HG02759 (cell line): Measurements from ENCODE around the gene PAH.

Experiments used
- ATAC-seq: cut with Tn5 transposase; IDR thresholded peaks from one replicate; pipeline ENCODE4 v1.9.1; 2021; ENCODE audit warnings: mild to moderate bottlenecking, moderate library complexity; ENCODE audit not compliant: unreplicated experiment

The PAH gene

DNA sequence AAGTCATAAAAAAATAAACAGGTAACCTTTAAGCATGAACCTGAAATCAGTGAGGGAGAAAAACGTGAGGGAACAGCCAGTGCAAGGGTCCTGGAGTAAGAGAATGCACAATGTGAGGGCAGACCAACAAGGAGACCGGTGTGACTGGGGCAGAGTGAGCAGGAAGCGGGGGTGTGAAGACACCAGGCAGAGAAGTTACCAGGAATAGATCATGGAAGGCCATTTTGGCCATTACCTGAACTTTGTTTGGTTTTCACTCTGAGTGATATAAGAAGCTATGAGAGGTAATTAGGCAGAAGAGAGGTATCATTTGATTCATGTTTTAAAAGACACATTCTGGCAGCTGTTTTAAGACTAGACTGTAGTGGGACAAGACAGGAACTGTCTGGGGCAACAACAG, 15.0 kb downstream of the PAH start:
- peak; percentile 44 for ATAC-seq

- ATAC-seq, result no peak
Observed at GRCh38 chr12:102900389-102900788, 16.7 kb downstream of the PAH start.

DNA sequence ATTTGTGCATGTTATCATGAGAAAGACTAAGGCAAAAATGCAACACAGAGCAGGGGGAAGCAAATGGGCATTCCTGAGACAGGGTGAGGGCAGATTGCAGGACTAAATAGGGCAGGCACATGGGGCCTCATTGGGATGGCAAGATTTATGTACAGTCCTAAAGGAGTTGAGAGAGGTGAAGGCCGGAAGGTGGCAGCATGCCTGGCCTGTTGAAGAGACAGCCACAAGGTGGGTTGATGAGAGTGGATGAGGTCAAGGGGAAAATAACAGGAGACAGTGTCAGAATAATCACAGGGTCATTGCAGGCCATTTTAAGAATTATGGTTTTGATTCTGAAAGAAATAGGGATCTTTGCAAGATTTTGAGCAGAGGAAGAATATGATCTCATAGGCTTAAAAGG, 21.0 kb downstream of the PAH start:
- ATAC-seq, result no peak

DNA sequence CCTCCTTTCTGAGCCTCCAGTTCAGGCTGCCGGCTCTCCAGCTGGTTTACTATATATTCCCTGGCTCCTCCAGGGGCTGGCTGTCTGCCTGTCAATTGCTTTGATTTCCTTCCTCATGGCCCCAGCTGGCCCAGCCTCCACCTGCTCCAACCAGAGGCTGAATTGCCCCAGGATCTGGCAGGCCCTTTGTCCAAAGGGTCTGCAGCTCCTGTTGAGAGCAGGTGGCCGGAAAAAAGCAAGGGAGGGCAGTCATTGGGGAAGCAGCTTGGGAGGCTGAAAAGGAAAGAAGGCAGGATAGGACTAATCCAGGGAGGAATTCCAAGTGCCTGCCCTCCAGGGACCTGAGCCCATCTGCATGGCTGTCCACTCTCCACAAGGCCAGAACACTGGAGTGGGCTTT, 25.3 kb downstream of the PAH start:
- ATAC-seq, result no peak

DNA sequence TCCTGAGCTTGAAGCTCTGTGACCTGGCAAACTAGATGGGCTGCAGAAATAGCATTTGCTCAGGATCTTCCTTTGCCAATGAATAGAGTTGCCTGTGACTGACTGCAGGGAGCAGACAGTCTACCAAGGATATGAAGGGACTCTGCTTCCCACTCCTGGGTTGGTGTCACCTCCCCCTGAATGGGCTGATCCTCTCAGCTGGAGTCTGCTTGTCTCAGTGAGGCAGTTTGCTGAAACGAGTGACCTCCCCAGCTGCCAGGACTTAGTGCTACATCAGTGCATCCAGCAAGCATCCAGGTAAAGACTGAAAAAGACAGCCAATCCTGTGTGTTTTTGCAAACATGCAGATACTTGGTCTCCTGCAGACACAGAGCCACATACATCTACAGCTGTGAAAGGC, 28.5 kb downstream of the PAH start:
- ATAC-seq, result no peak

DNA sequence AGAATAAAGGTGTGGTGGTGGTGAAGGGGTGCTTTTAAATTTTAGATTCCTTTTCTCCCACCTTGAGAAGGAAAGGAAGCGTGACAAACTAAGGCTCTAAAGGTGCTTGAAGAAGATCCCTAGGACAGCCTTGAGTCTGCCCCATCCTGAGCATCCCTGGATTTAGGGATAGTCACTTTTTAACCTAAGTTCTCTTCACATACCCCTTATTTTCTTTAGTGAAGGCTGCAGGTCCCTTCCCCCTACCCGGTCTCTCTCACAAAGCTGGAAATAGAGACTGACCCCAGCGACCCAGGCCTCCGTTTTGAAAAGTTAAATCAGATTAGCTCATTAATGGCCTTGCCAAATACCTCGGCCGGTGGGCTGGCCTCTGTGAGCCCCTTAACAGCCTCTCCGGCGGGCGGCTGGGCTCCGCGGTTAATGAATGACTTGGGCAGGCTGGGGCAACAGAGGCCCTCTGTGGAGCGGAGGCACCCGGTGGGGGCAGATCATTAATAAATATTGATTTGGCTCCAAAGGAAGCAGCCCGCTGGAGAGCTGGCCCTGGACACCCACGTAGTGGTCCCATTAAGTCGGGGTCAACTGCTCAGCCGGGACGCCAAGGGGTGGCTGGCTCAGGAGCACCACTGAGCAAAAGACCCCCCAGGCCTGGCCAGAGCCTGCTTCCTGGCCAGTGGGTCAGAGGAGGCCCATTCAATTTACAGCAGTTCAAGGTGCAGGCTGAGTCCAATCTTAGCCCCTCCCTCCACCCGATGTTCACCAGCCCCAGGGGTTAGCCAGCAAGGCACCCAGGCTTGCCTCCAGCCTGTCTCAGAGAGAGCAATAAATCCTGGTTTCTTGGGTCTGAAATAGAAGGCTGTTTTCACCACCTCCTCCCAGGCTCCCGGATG, 31.8 kb downstream of the PAH start:
- no peak for ATAC-seq

- ATAC-seq, result peak; percentile 50
Observed at GRCh38 chr12:102883204-102883799, 33.7 kb downstream of the PAH start.

DNA sequence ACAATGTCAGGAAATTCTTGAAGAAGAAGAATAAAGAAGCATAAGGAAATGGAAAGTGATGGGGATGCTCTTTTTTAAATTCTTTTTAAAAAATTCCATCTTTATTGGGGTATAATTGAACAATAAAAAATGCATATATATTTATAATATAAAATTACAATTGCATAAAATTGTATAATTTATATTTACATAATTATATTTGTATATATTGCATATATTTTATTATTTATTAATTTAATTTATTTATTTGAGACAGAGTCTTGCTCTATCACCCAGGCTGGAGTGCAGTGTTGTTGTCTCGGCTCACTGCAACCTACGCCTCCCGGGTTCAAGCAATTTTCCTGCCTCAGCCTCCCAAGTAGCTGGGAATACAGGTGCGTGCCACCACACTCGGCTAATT, 36.3 kb downstream of the PAH start:
- no peak for ATAC-seq

GRCh38 chr12:102879144-102879763, 37.8 kb downstream of the PAH start:
- no peak for ATAC-seq

- no peak for ATAC-seq
Observed at GRCh38 chr12:102876883-102877282, 40.2 kb downstream of the PAH start.

DNA sequence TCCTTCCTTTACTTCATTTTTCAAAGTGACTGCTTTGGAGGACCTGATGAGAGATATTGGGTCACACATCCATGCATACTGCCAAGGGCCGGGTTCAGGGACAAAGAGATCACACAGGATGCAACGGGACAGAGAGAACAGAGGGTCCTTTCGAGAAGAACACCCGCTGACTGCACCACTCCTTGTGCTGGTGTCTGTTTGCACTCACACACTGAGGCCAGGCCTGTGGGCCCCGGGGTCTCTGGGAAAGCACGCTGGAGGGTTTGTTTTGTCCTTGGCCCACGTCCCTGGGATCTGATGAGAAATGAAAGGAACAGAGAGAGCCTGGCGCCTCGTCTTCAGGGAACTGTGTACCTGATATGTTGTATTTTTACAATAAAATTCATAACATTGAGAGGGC, 42.2 kb downstream of the PAH start:
- ATAC-seq, result no peak

DNA sequence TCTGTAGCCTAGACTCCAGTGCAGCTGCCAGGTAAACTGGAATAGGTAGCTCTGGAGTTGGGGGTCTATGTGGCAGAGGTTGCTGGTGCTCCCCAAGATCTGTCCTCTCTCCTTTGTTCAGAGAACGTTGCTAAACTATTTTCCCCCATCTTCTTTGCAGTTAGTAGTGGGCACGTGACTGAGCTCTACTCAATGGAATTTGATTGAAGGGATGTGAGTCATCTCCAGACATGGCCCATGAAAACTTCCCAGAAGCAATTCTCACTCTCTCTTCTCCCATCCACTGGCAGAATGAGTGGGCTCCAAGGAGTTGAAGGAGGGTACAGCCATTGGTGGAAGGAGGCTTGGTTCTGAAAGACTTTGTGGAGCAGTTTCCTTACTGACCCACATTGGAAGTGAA, 44.0 kb downstream of the PAH start:
- ATAC-seq, result no peak

GRCh38 chr12:102871014-102871413, 46.0 kb downstream of the PAH start:
- no peak for ATAC-seq

DNA sequence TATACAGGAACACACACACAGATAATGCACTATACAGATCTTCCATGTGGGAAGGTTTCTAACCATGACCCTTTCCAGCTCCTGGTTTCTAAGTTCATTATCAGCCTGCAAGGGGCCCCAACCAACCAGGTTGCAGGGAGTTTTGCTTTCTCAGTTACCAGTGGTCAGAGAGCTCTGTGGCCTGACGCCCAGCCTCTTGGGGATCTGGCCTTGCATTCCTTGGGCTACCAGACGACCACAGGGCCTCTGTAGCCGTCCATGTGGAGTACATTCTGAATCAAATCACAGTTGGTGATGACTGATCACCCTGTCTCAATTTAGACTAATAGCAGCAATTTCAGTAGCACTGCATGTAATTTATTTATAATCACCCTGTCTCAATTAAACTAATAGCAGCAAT, 47.5 kb downstream of the PAH start:
- no peak for ATAC-seq

- no peak for ATAC-seq
Observed at GRCh38 chr12:102865821-102866615, 51.0 kb downstream of the PAH start.

DNA sequence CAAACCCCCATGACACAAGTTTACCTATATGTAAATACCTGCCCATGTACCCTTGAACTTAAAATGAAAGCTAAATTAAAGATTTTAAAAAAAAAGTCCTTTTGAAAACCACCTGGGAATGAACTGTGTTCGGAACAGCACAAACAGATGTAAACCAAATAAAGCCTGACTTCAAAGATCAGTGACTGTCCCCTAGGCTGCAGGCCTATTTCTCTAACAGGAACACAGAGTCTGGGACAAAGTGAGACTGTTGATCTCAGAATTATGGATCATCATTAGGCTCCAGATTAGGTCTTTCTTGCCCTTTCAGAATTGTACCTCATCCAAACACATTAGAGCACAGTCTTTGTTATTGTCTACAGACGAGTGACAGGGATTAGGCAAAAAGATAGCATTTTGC, 54.6 kb downstream of the PAH start:
- no peak for ATAC-seq

GRCh38 chr12:102851246-102851645, 65.8 kb downstream of the PAH start:
- no peak for ATAC-seq

GRCh38 chr12:102849722-102850447, 67.2 kb downstream of the PAH start:
- ATAC-seq, result no peak

GRCh38 chr12:102848832-102849231, 68.2 kb downstream of the PAH start:
- ATAC-seq, result no peak

- ATAC-seq, result no peak
Observed at GRCh38 chr12:102847131-102847530, 69.9 kb downstream of the PAH start.
